Esophagus muscularis mucosa (tissue), 4 donors: Measurements from ENCODE around the gene ZNF846. TPM values are rescaled to one million over a fixed set of nuclear protein-coding genes. Genes with fewer than 3 reads are reported as not detected.
"Not testable (repeated sequence)": the region's sequence is repeated elsewhere in the genome, so short reads cannot be mapped to it uniquely, and the experiment has no call there.

ENCODE experiments used
- DNase-seq: peaks from one replicate; pipeline ENCODE4 v3.0.0-alpha.2; 2017; ENCODE audit errors: extremely low spot score
- H3K27ac ChIP-seq, 4 donors: fragments of 200-600 bp; sonication (generic); replicated peaks in 1 of 4; 1 replicate in 3 of 4; 2 replicates in 1 of 4; pipeline ENCODE4 v1.5.1; 2016 to 2019; ENCODE audit warnings: mild to moderate bottlenecking in 1 of 4
- H3K27me3 ChIP-seq, 4 donors: fragments of 200-600 bp; sonication (generic); one replicate each; pipeline versions ENCODE4 v1.5.1 to v1.6.0; 2016 to 2019
- H3K36me3 ChIP-seq, 4 donors: fragments of 200-600 bp; sonication (generic); one replicate each; pipeline ENCODE4 v1.5.1; 2016 to 2019
- H3K4me1 ChIP-seq, 4 donors: fragments of 200-600 bp; sonication (generic); one replicate each; pipeline ENCODE4 v1.5.1; 2016 to 2019
- H3K4me3 ChIP-seq, 4 donors: fragments of 200-600 bp; sonication (generic); 1 replicate in 2 of 4; 2 replicates in 2 of 4; pipeline ENCODE4 v1.5.1; 2016 to 2019; ENCODE audit warnings: mild to moderate bottlenecking in 4 of 4, moderate library complexity in 1 of 4
- H3K9me3 ChIP-seq, 4 donors: fragments of 200-600 bp; sonication (generic); 1 replicate in 3 of 4; 2 replicates in 1 of 4; pipeline ENCODE4 v1.5.1; 2016 to 2019
- EP300 ChIP-seq: sonication (generic); formaldehyde crosslinking; IDR thresholded peaks from one replicate; pipeline ENCODE4 v1.6.1; 2017; ENCODE audit warnings: antibody characterized with exemption
- POLR2A ChIP-seq: fragments of 450-650 bp; IDR thresholded peaks from one replicate; pipeline ENCODE4 v1.6.1; 2017; ENCODE audit warnings: antibody characterized with exemption, moderate library complexity, mild to moderate bottlenecking, low read depth
- POLR2AphosphoS5 ChIP-seq, 2 donors: sonication (generic); formaldehyde crosslinking; IDR thresholded peaks; one replicate each; pipeline ENCODE4 v1.6.1; 2017; ENCODE audit warnings: antibody characterized with exemption in 2 of 2
- WGBS: methylation state at CpG from one replicate; pipeline ENCODE4 v1.1.5; 2018; 5-methylcytosine and 5-hydroxymethylcytosine counted together
- intact Hi-C: fragments of 100-400 bp; cut with DNase I; formaldehyde crosslinking; loops from one replicate; pipeline ENCODE4 v1.15.1; 2023
- total RNA-seq, 4 donors: library from RNA; depleted of rRNA; stranded (reverse); fragments of >200 nt; gene quantifications; one replicate each; pipeline versions ENCODE4 v1.1.0 to v1.2.1, GENCODE V29; 2016
- TF ChIP-seq, protein P1 (sequence below), 3 experiments: fragments of 200-600 bp in 2 of 3; fragments of 450-650 bp in 1 of 3; sonication (generic) in 2 of 3; IDR thresholded peaks; one replicate each; pipeline ENCODE4 v1.5.1; 2017 to 2019; ENCODE audit warnings: antibody characterized with exemption in 3 of 3, mild to moderate bottlenecking in 2 of 3, moderate library complexity in 1 of 3

ZNF846 gene
- total RNA-seq, 4 donors from 2014 or later: 19.7 to 43.2 (median 22.8) TPM

DNA sequence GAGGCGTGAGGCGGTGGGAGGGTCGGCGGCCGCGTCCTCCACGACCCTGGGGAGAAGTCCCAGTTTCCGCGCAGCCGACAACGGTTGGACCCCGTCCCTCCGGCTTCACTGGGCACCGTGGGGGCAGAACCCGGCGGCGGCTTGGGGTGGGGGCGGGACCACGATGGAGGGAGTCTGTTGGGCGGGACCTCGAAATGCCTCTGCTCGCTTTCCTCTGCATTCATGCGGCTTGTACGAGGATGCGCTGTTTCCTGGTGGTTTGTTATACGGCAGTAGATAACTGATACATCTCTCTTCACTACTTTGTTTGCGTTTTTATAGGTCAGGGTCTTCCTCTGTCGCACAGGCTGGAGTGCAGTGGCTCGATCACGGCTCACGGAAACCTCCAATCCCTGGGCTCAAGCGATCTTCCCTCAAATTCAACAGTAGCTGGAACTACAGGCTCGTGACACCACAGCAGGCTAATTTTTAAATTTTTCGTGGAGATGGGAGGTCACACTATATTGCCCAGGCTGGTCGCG lies 24.6 kb upstream of the ZNF846 start:
- intact Hi-C loops: loop anchor here (10.0 kb wide), 1 partner anchor 648 kb away; the partner anchor contains the start of gene ZNF317
- 23% methylated on average over 21 of the region's 36 CpGs for WGBS
- peak overlapping the region; percentile 60 to 88 (median 83) for H3K4me3 ChIP-seq
- no peaks in the 10 kb centered on the region for H3K27me3 ChIP-seq
- peak; percentile 92 for DNase-seq
- peaks cover 6 to 31% (median 22%) of the 10 kb centered on the region in 4 donors for H3K4me1 ChIP-seq
- TF ChIP-seq, protein P1, sequence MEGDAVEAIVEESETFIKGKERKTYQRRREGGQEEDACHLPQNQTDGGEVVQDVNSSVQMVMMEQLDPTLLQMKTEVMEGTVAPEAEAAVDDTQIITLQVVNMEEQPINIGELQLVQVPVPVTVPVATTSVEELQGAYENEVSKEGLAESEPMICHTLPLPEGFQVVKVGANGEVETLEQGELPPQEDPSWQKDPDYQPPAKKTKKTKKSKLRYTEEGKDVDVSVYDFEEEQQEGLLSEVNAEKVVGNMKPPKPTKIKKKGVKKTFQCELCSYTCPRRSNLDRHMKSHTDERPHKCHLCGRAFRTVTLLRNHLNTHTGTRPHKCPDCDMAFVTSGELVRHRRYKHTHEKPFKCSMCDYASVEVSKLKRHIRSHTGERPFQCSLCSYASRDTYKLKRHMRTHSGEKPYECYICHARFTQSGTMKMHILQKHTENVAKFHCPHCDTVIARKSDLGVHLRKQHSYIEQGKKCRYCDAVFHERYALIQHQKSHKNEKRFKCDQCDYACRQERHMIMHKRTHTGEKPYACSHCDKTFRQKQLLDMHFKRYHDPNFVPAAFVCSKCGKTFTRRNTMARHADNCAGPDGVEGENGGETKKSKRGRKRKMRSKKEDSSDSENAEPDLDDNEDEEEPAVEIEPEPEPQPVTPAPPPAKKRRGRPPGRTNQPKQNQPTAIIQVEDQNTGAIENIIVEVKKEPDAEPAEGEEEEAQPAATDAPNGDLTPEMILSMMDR (IDR thresholded peaks at IDR 0.05): peak in 1 of 3 experiments; percentile 17
- peak in 1 of 2 donors; percentile 28 for TF ChIP-seq POLR2AphosphoS5 (IDR thresholded peaks at IDR 0.05)
- no peak for TF ChIP-seq POLR2A
- peak overlapping the region; percentile 90 to 97 (median 96) for H3K27ac ChIP-seq
- H3K9me3 ChIP-seq: no peaks in the 10 kb centered on the region
- no peaks in the 10 kb centered on the region for H3K36me3 ChIP-seq

GRCh38 chr19:9792206-9793070 lies 23.9 kb upstream of the ZNF846 start:
- peak overlapping the region; percentile 90 to 97 (median 96) for H3K27ac ChIP-seq
- no peaks in the 10 kb centered on the region for H3K27me3 ChIP-seq
- intact Hi-C loops: loop anchor here (10.0 kb wide), 1 partner anchor 648 kb away; the partner anchor contains the start of gene ZNF317
- peak; percentile 100 for DNase-seq
- TF ChIP-seq POLR2AphosphoS5 (IDR thresholded peaks at IDR 0.05) (peak in 1 of 2 donors; percentile 43), POLR2A (no peak)
- H3K36me3 ChIP-seq: no peaks in the 10 kb centered on the region
- H3K4me1 ChIP-seq: peaks cover 6 to 31% (median 22%) of the 10 kb centered on the region in 4 donors
- no peaks in the 10 kb centered on the region for H3K9me3 ChIP-seq
- 4% methylated on average over 38 of the region's 70 CpGs for WGBS
- peak overlapping the region; percentile 60 to 88 (median 83) for H3K4me3 ChIP-seq

DNA sequence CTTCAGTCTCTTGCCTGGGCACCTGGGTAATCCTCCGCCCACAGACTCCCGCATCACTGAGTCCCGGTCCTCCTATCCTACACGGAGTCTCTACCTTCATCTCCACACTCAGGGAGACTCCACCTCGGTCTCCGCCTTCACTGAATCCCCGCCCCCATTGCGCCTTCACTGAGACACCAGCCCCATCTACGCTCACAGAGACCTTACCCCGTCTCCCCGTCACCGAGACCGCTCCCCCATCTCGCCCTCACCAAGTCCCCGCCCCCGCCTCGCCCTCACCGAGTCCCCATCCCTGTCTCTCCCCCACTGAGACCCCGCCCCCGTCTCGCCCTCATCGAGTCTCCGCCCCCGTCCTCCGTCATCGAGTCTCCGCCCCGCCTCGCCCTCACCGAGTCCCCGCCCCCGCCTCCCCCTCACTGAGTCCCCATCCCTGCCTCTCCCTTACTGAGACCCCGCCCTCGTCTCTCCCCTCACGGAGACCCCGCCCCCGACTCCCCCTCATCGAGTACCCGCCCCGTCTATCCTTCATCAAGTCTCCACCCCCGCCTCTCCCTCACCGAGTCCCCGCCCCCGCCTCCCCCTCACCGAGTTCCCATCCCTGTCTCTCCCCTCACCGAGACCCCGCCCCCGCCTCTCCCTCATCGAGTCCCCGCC lies 23.1 kb upstream of the ZNF846 start:
- no peaks in the 10 kb centered on the region for H3K9me3 ChIP-seq
- H3K4me3 ChIP-seq: peak overlapping the region; percentile 60 to 88 (median 83)
- DNase-seq: peak; percentile 100
- no peaks in the 10 kb centered on the region for H3K27me3 ChIP-seq
- 2% methylated on average over 35 of the region's 50 CpGs for WGBS
- H3K36me3 ChIP-seq: no peaks in the 10 kb centered on the region
- peak overlapping the region; percentile 90 to 97 (median 96) for H3K27ac ChIP-seq
- H3K4me1 ChIP-seq: peaks cover 6 to 31% (median 24%) of the 10 kb centered on the region in 4 donors
- intact Hi-C loops: loop anchor here (10.0 kb wide), 1 partner anchor 647 kb away; the partner anchor contains the start of gene ZNF317
- TF ChIP-seq POLR2AphosphoS5 (IDR thresholded peaks at IDR 0.05) (peak; percentile 70 to 78), POLR2A (no peak)

DNA sequence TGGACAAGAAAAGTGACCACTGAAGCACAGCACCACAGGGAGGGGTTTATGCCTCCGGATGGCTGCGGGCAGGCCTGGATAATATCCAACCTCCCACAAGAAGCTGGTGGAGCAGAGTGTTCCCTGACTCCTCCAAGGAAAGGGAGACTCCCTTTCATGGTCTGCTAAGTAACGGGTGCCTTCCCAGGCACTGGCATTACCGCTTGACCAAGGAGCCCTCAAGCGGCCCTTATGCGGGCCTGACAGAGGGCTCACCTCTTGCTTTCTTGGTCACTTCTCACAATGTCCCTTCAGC lies 22.5 kb upstream of the ZNF846 start:
- DNase-seq, H3K9me3 ChIP-seq, H3K27me3 ChIP-seq, H3K36me3 ChIP-seq: not testable (repeated sequence)
- intact Hi-C loops: loop anchor here (10.0 kb wide), 1 partner anchor 646 kb away; the partner anchor contains the start of gene ZNF317
- WGBS: 75% methylated on average over 6 of the region's 6 CpGs
- peak overlapping the region; percentile 83 to 97 (median 92) for H3K27ac ChIP-seq
- peak overlapping the region; percentile 60 to 88 (median 83) for H3K4me3 ChIP-seq
- H3K4me1 ChIP-seq: peaks cover 6 to 33% (median 27%) of the 10 kb centered on the region in 4 donors

GRCh38 chr19:9789579-9789978 lies 21.0 kb upstream of the ZNF846 start:
- 49% methylated on average over 5 of the region's 5 CpGs for WGBS
- not testable (repeated sequence) for DNase-seq, H3K9me3 ChIP-seq, H3K27me3 ChIP-seq, H3K36me3 ChIP-seq, H3K4me3 ChIP-seq
- intact Hi-C loops: loop anchor here (2.0 kb wide), 1 partner anchor 167 kb away; no protein-coding TSS in a partner anchor
- Histone ChIP-seq H3K27ac (peak overlapping the region; percentile 83 to 97 (median 92)), H3K4me1 (peaks cover 10 to 37% (median 30%) of the 10 kb centered on the region in 4 donors)

DNA sequence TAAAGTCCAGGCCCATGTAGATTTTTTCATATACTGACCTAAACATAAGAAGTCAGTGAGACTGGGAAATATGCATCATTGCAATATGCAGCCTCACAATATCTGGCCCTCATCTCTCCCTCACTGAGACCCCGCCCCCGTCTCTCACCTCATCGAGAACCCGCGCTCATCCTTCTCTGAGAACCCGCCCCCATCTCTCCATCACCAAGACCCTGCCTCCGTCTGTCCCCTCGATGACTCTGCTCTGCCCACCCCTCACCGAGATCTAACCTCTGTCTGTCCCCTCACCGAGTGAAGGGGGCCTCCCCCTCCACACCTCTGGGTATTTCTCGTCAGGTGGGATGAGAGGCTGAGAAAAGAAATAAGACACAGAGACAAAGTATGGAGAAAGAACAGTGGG lies 20.5 kb upstream of the ZNF846 start:
- no peak for TF ChIP-seq POLR2AphosphoS5 (IDR thresholded peaks at IDR 0.05)
- no peak for TF ChIP-seq POLR2A
- no peak for TF ChIP-seq EP300
- TF ChIP-seq, protein P1 (IDR thresholded peaks at IDR 0.05): no peak
- no peak for DNase-seq
- peak overlapping the region; percentile 18 to 97 (median 92) for H3K27ac ChIP-seq
- H3K4me3 ChIP-seq: no peak overlapping the region
- intact Hi-C loops: loop anchor here (2.0 kb wide), 1 partner anchor 166 kb away; no protein-coding TSS in a partner anchor
- 77% methylated on average over 11 of the region's 11 CpGs for WGBS
- peaks cover 12 to 42% (median 34%) of the 10 kb centered on the region in 4 donors for H3K4me1 ChIP-seq
- H3K36me3 ChIP-seq: no peaks in the 10 kb centered on the region
- no peaks in the 10 kb centered on the region for H3K27me3 ChIP-seq
- H3K9me3 ChIP-seq: no peaks in the 10 kb centered on the region

DNA sequence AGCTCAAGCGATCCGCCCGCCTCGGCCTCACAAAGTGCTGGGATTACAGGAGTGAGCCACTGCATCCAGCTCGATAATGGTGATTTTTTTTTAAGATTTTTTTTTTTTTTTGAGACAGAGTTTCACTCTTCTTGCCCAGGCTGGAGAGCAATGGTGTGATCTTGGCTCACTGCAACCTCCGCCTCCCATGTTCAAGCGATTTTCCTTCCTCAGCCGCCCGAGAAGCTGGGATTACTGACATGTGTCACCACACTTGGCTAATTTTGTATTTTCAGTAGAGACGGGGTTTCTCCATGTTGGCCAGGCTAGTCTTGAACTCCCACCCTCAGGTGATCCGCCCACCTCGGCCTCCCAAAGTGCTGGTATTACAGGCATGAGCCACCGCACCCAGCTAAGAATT lies 20.1 kb upstream of the ZNF846 start:
- not testable (repeated sequence) for H3K9me3 ChIP-seq

More for the DNA sequence above, 20.1 kb upstream of the ZNF846 start:
- not testable (repeated sequence) for H3K36me3 ChIP-seq, H3K4me3 ChIP-seq, DNase-seq, H3K27ac ChIP-seq, H3K27me3 ChIP-seq
- 89% methylated on average over 13 of the region's 13 CpGs for WGBS
- peaks cover 12 to 42% (median 35%) of the 10 kb centered on the region in 4 donors for H3K4me1 ChIP-seq
- intact Hi-C loops: loop anchor here (2.0 kb wide), 1 partner anchor 166 kb away; no protein-coding TSS in a partner anchor
